HEK293 (cell line): ENCODE data around the gene VPREB3.
"Not testable (repeated sequence)": the region's sequence is repeated elsewhere in the genome, so short reads cannot be mapped to it uniquely, and the experiment has no call there.

Source experiments
- CTCF ChIA-PET: fragments of 350-600 bp; formaldehyde crosslinking; extraction: SDS; loops from one replicate; lab custom pipeline; 2021; ENCODE audit warnings: antibody characterized with exemption; lab: Yijun Ruan, JAX
- POLR2A ChIA-PET: fragments of 300-600 bp; formaldehyde crosslinking; extraction: SDS; loops from one replicate; lab custom pipeline; 2020; ENCODE audit warnings: antibody characterized with exemption, inconsistent platforms; lab: Yijun Ruan, JAX
- H3K27ac ChIP-seq: fragments of 200-500 bp; sonication (Bioruptor generic); 2 replicates; pipeline ENCODE4 v1.5.1; 2014; ENCODE audit warnings: low read depth, low read length, control low read depth, inconsistent platforms; ENCODE audit errors: extremely low read depth
- H3K36me3 ChIP-seq, 2 experiments: fragments of 200-500 bp in 1 of 2; sonication (Bioruptor generic) in 1 of 2; 1 replicate in 1 of 2; 2 replicates in 1 of 2; pipeline ENCODE4 v1.5.1; 2014 to 2017; ENCODE audit warnings: inconsistent platforms in 2 of 2, low read length in 2 of 2; ENCODE audit not compliant: control insufficient read depth in 2 of 2, insufficient read depth in 1 of 2
- H3K4me1 ChIP-seq: fragments of 200-500 bp; sonication (Bioruptor generic); 2 replicates; pipeline ENCODE4 v1.5.1; 2014; ENCODE audit warnings: mild to moderate bottlenecking, low read length, inconsistent platforms; ENCODE audit not compliant: control insufficient read depth, insufficient read depth
- H3K4me3 ChIP-seq: 2 replicates; pipeline ENCODE4 v1.5.1; 2011; ENCODE audit warnings: low read depth, mild to moderate bottlenecking, control low read depth, low read length, moderate library complexity
- H3K9me3 ChIP-seq: fragments of 200-500 bp; sonication (Bioruptor generic); 2 replicates; pipeline ENCODE4 v1.5.1; 2014; ENCODE audit warnings: low read depth, low read length, inconsistent platforms; ENCODE audit not compliant: control insufficient read depth, insufficient read depth
- FEZF1 ChIP-seq: fragments of 450-650 bp; formaldehyde crosslinking; IDR thresholded peaks from 2 replicates; pipeline ENCODE4 v1.5.1; 2016; ENCODE audit warnings: missing biosample characterization, missing genetic modification characterization
- GLI2 ChIP-seq: fragments of 450-650 bp; formaldehyde crosslinking; IDR thresholded peaks from 2 replicates; pipeline ENCODE4; 2017; ENCODE audit warnings: missing biosample characterization, missing genetic modification characterization, low read depth, borderline replicate concordance
- KLF16 ChIP-seq: fragments of 450-650 bp; formaldehyde crosslinking; IDR thresholded peaks from 2 replicates; pipeline ENCODE4 v1.5.1; 2017; ENCODE audit warnings: missing biosample characterization, missing genetic modification characterization
- REST ChIP-seq: fragments of 450-650 bp; formaldehyde crosslinking; IDR thresholded peaks from 2 replicates; pipeline ENCODE4 v1.5.1; 2016; ENCODE audit warnings: missing biosample characterization, missing genetic modification characterization
- ZNF214 ChIP-seq: fragments of 450-650 bp; formaldehyde crosslinking; IDR thresholded peaks from 2 replicates; pipeline ENCODE4 v1.5.1; 2017; ENCODE audit warnings: missing biosample characterization, mild to moderate bottlenecking, missing genetic modification characterization, borderline replicate concordance
- ZNF280C ChIP-seq: fragments of 450-650 bp; formaldehyde crosslinking; IDR thresholded peaks from 2 replicates; pipeline ENCODE4 v1.5.1; 2016; ENCODE audit warnings: missing biosample characterization, missing genetic modification characterization
- ZNF341 ChIP-seq: fragments of 450-650 bp; formaldehyde crosslinking; IDR thresholded peaks from 2 replicates; pipeline ENCODE4; 2016; ENCODE audit warnings: low read depth, missing biosample characterization, missing genetic modification characterization
- ZNF48 ChIP-seq: fragments of 450-650 bp; formaldehyde crosslinking; IDR thresholded peaks from 2 replicates; pipeline ENCODE4 v1.5.1; 2016; ENCODE audit warnings: missing biosample characterization, missing genetic modification characterization
- ZNF623 ChIP-seq: fragments of 450-650 bp; formaldehyde crosslinking; IDR thresholded peaks from 2 replicates; pipeline ENCODE4 v1.5.1; 2016; ENCODE audit warnings: missing biosample characterization, missing genetic modification characterization
- ZNF660 ChIP-seq: fragments of 450-650 bp; IDR thresholded peaks from 2 replicates; pipeline ENCODE4 v1.5.1; 2018; ENCODE audit warnings: missing biosample characterization, mild to moderate bottlenecking, missing genetic modification characterization
- ZNF664 ChIP-seq: fragments of 450-650 bp; formaldehyde crosslinking; IDR thresholded peaks from 2 replicates; pipeline ENCODE4 v1.5.1; 2016; ENCODE audit warnings: missing biosample characterization, missing genetic modification characterization

VPREB3 gene

GRCh38 chr22:23743303-23743705 lies 10.9 kb downstream of the VPREB3 start (continued):
- TF ChIP-seq REST (tag by site-specific recombination) (no peak), ZNF660 (tag by site-specific recombination) (no peak), GLI2 (tag by site-specific recombination) (no peak), KLF16 (no peak), ZNF280C (tag by site-specific recombination) (no peak)

- H3K27ac ChIP-seq: no peak overlapping the region
- no peak for TF ChIP-seq FEZF1 (tag by site-specific recombination)
- TF ChIP-seq ZNF214 (tag by site-specific recombination): peak; percentile 45; the same call in 1 of the 2 replicates
- no peak for TF ChIP-seq ZNF48
- no peaks in the 10 kb centered on the region for H3K9me3 ChIP-seq
- H3K4me1 ChIP-seq: no peaks in the 10 kb centered on the region
- peaks cover 13 to 48% of the 10 kb centered on the region in 2 experiments for H3K36me3 ChIP-seq
- ChIA-PET POLR2A (no interaction called here), CTCF (interaction anchor here (0.6 to 1.2 kb wide), 2 partner anchors 25 to 108 kb away, joined by 3 to 5 read pairs; partner anchors contain the start of gene CHCHD10)
- H3K4me3 ChIP-seq: no peak overlapping the region
These were observed 11.5 kb downstream of the VPREB3 start for GRCh38 chr22:23742505-23743264.

- TF ChIP-seq ZNF623 (tag by site-specific recombination) (no peak), ZNF664 (tag by site-specific recombination) (peak; percentile 32; the same call in 1 of the 2 replicates)
- POLR2A ChIA-PET: interaction anchor here (1.1 to 1.4 kb wide), 2 partner anchors 13 to 16 kb away, joined by 3 to 4 read pairs; partner anchors contain the start of gene ZNF70
- CTCF ChIA-PET: no interaction called here
- Histone ChIP-seq H3K4me1 (no peaks in the 10 kb centered on the region), H3K36me3 (peaks cover 0 to 15% of the 10 kb centered on the region in 2 experiments; a peak in 2 of 3 replicates), H3K27ac (no peak overlapping the region), H3K4me3 (no peak overlapping the region), H3K9me3 (no peaks in the 10 kb centered on the region)
These were observed 16.5 kb downstream of the VPREB3 start for GRCh38 chr22:23737696-23738095.

GRCh38 chr22:23728108-23728507 lies 26.1 kb downstream of the VPREB3 start:
- not testable (repeated sequence) for H3K4me1 ChIP-seq, H3K9me3 ChIP-seq
- ChIA-PET POLR2A (interaction anchor here (0.9 kb wide), 2 partner anchors 9 to 13 kb away, joined by 3 read pairs; no protein-coding TSS in a partner anchor), CTCF (interaction anchor here (1.4 kb wide), 1 partner anchor 23 kb away, joined by 3 read pairs; the partner anchor contains the start of gene ZNF70)
- peak; percentile 53 for TF ChIP-seq ZNF341 (tag by site-specific recombination)
- TF ChIP-seq, all 188 proteins: peak for 1; not testable (repeated sequence) for 187
- not testable (repeated sequence) for H3K4me3 ChIP-seq, H3K36me3 ChIP-seq, H3K27ac ChIP-seq
